Effector memory CD4-positive, alpha-beta T cell (primary cell): ENCODE data around the gene HIF3A.

ENCODE experiments used
- DNase-seq, 3 donors: peaks; one replicate each; pipeline ENCODE4 v3.0.0-alpha.2; 2020
- H3K27ac ChIP-seq: 2 replicates; pipeline ENCODE4 v1.7.0; 2013; ENCODE audit warnings: mild to moderate bottlenecking, low read length, moderate library complexity; ENCODE audit not compliant: insufficient read depth, poor library complexity, severe bottlenecking
- H3K27me3 ChIP-seq: replicated peaks from 2 replicates; pipeline ENCODE4 v1.7.0; 2013; ENCODE audit warnings: mild to moderate bottlenecking, low read length; ENCODE audit not compliant: insufficient read depth, control insufficient read depth, poor library complexity, severe bottlenecking
- H3K36me3 ChIP-seq: 2 replicates; pipeline ENCODE4 v1.7.0; 2013; ENCODE audit warnings: mild to moderate bottlenecking, low read length, moderate library complexity; ENCODE audit not compliant: control insufficient read depth, insufficient read depth
- H3K4me1 ChIP-seq: 2 replicates; pipeline ENCODE4 v1.7.0; 2013; ENCODE audit warnings: low read length, mild to moderate bottlenecking; ENCODE audit not compliant: control insufficient read depth, insufficient read depth, poor library complexity, severe bottlenecking
- H3K4me3 ChIP-seq: 2 replicates; pipeline ENCODE4 v1.7.0; 2013; ENCODE audit warnings: low read length, low read depth, mild to moderate bottlenecking; ENCODE audit not compliant: insufficient read depth, poor library complexity, severe bottlenecking
- H3K9me3 ChIP-seq: 2 replicates; pipeline ENCODE4 v1.7.0; 2013; ENCODE audit warnings: mild to moderate bottlenecking, low read length, moderate library complexity; ENCODE audit not compliant: control insufficient read depth

HIF3A gene

DNA sequence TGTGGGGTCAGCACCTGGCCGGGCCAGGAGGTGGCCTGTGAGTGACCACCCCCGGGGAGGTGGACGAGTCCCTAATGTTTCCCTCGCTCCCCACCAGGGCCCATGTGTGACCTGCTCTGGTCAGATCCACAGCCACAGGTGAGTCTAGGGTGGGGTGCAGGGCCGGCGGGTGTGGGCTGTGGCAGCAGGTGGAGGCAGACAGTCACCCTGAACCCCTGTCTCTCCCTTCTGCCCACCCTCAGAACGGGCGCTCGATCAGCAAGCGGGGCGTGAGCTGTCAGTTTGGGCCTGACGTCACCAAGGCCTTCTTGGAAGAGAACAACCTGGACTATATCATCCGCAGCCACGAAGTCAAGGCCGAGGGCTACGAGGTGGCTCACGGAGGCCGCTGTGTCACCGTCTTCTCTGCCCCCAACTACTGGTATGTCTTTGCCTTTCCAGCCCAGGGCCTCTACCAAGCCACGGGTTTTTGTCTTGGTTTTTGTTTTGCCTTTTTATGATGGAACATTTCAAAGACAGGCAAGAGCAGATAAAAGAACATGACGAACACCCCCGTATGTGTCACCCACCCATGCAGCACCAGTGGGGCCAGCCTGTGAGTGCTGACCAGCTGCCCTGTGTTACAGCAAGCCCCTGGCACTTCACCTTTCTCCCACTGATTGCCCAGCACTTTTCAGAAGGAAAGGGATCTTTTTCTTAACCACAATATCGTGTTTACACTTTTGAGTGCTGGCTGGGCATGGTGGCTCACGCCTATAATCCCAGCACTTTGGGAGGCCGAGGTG is 91.7 kb downstream of the HIF3A start:
- Histone ChIP-seq H3K4me3 (no peak overlapping the region), H3K36me3 (peaks cover 76% of the 10 kb centered on the region), H3K9me3 (no peaks in the 10 kb centered on the region), H3K27ac (no peak overlapping the region), H3K27me3 (no peaks in the 10 kb centered on the region), H3K4me1 (no peaks in the 10 kb centered on the region)
- no peak for DNase-seq

DNA sequence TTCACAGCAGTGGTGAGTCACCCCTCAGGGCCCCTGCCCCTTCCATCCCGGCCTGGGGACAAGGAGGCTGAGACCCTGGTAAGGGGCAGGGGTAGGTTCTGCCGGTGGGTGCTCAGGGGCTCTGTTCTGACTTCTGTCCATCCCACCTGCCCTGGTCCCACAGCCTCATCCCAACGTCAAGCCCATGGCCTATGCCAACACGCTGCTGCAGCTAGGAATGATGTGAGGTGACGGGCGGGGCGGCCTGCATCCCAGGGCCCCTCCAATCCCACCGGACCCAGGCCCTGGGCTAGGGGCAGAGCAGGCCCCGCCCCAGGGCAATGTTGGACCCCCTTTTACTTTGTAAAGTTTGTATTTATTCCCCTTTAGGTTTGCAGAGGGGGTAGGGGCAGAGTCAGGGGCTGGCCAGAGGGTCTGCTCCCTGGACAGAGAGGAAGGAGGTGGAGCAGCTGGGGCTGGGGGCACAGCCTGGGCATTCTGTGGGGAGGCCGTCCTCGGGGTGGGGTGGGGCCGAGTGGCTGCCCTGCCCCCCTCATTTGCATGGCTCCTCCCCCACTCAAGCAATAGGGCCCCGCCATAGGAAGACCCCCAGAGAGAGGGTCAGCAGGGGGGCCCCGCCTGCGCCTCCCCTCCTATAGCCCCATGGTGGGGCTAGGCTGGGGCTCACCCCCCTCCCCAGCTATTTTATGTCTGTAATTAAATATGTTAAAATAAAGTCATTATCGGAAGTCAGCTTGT is 93.4 kb downstream of the HIF3A start:
- no peaks in the 10 kb centered on the region for H3K27me3 ChIP-seq
- no peak for DNase-seq
- no peak overlapping the region for H3K4me3 ChIP-seq
- H3K27ac ChIP-seq = no peak overlapping the region
- no peaks in the 10 kb centered on the region for H3K4me1 ChIP-seq
- peaks cover 60% of the 10 kb centered on the region for H3K36me3 ChIP-seq
- no peaks in the 10 kb centered on the region for H3K9me3 ChIP-seq

- H3K4me3 ChIP-seq = no peak overlapping the region
- H3K27me3 ChIP-seq = no peaks in the 10 kb centered on the region
- peaks cover 57% of the 10 kb centered on the region for H3K36me3 ChIP-seq
- no peak for DNase-seq
- H3K4me1 ChIP-seq = no peaks in the 10 kb centered on the region
- no peaks in the 10 kb centered on the region for H3K9me3 ChIP-seq
- no peak overlapping the region for H3K27ac ChIP-seq
Measured at GRCh38 chr19:46390866-46391265, 94.0 kb downstream of the HIF3A start.

DNA sequence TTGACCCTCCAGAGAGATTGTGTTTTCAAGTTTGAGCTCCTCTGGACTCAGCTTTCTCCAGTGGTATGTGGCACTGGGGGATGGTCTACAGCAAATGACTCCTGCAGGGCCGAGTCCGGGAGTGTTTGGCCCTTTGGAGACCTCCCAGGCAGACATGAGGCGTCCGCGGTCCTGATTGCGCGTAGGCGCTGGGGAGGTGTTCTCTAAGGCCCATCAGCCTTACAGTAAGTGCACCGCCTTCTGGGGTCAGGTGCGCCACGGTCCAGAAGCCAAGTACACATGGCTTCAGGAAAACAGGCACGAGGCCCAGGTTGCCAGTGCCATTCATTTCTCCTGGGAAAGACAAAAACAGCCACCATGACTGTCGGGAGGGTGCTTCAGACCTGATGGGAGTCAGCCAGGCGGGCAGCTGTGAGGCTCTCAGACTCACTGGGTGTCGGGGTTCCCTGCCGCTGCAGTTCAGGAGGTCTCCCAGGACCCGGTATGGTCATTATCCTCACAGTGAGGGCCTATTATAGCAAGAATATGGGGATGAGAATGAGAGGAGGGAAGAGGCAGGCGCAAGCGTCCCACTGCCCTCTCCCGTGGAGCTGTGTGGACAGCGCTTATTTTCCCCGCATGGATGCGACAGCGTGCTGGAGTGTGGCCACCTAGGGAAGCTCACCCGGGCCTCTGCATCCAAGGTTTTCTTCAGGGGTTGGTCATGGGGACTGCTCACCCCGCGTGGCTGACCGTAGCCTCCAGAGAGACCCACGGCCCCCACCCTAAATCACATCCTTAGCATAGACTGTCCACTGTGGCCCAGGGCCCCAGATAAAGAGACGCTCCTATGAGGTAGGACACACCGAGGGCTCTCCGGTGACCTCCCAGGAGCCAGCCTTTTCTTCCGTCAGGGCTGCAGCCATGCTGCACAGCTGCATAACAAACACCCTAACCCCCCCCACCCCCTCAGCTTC is 94.7 kb downstream of the HIF3A start:
- H3K9me3 ChIP-seq = no peaks in the 10 kb centered on the region
- DNase-seq = no peak
- H3K4me1 ChIP-seq = no peaks in the 10 kb centered on the region
- no peak overlapping the region for H3K4me3 ChIP-seq
- H3K27ac ChIP-seq = no peak overlapping the region
- no peaks in the 10 kb centered on the region for H3K27me3 ChIP-seq
- peaks cover 51% of the 10 kb centered on the region for H3K36me3 ChIP-seq

DNA sequence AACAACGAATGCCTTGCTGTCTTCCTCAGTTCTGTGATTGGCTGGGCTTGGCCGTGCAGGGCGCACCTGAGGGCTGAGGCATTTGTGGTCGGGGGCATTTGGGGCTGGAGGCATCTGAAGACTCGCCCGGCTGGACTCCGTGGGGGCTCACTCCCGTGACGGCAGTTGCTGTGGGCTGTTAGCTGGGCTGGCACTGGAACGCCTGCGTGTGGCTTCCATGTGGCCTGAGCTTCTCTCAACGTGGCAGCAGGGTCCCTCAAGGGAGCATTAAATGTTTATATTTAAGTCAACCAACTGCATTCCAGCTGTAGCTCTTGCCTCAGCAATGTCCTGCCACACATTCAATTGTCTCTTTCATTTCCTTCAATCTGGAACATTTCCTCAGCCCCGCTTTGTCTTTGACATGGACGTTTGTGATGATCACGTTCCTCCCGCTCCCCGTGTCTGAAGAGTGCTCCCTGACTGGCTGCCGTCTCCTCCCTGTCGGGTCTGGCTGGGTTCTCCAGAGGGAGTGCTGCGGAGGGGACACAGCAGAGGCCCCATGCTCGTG is 95.5 kb downstream of the HIF3A start:
- no peaks in the 10 kb centered on the region for H3K27me3 ChIP-seq
- no peaks in the 10 kb centered on the region for H3K4me1 ChIP-seq
- no peaks in the 10 kb centered on the region for H3K9me3 ChIP-seq
- no peak overlapping the region for H3K27ac ChIP-seq
- peaks cover 44% of the 10 kb centered on the region for H3K36me3 ChIP-seq
- H3K4me3 ChIP-seq = no peak overlapping the region
- DNase-seq = no peak

- Histone ChIP-seq H3K4me3 (no peak overlapping the region), H3K9me3 (no peaks in the 10 kb centered on the region), H3K36me3 (peaks cover 39% of the 10 kb centered on the region), H3K4me1 (no peaks in the 10 kb centered on the region), H3K27me3 (no peaks in the 10 kb centered on the region), H3K27ac (no peak overlapping the region)
- no peak for DNase-seq
Measured at GRCh38 chr19:46392837-46393236, 96.0 kb downstream of the HIF3A start.
